Duodenal mucosa (tissue), 2 donors: Measurements from ENCODE around the gene CBX2.
"Not testable (repeated sequence)": the region's sequence is repeated elsewhere in the genome, so short reads cannot be mapped to it uniquely, and the experiment has no call there.

ENCODE experiments used
- H3K27ac ChIP-seq: one replicate; pipeline ENCODE4 v1.7.0; 2013; ENCODE audit warnings: low read depth, low read length
- H3K27me3 ChIP-seq, 2 donors: one replicate each; pipeline ENCODE4 v1.7.0; 2013; ENCODE audit warnings: low read length in 2 of 2, control low read depth in 1 of 2; ENCODE audit not compliant: insufficient read depth in 2 of 2, control insufficient read depth in 1 of 2
- H3K36me3 ChIP-seq, 2 donors: one replicate each; pipeline ENCODE4 v1.7.0; 2013; ENCODE audit warnings: low read length in 2 of 2, control low read depth in 1 of 2; ENCODE audit not compliant: insufficient read depth in 2 of 2, control insufficient read depth in 1 of 2
- H3K4me1 ChIP-seq, 2 donors: one replicate each; pipeline ENCODE4 v1.7.0; 2013; ENCODE audit warnings: low read length in 2 of 2, control low read depth in 1 of 2; ENCODE audit not compliant: insufficient read depth in 2 of 2, control insufficient read depth in 1 of 2
- H3K4me3 ChIP-seq, 2 donors: one replicate each; pipeline ENCODE4 v1.7.0; 2013; ENCODE audit warnings: low read length in 2 of 2, low read depth in 1 of 2
- H3K9ac ChIP-seq, 2 donors: one replicate each; pipeline ENCODE4 v1.7.0; 2013; ENCODE audit warnings: low read length in 2 of 2, low read depth in 1 of 2
- H3K9me3 ChIP-seq, 2 donors: one replicate each; pipeline ENCODE4 v1.7.0; 2013; ENCODE audit warnings: low read length in 2 of 2, control low read depth in 1 of 2; ENCODE audit not compliant: control insufficient read depth in 1 of 2

CBX2 gene

GRCh38 chr17:79752175-79752574 is 25.8 kb upstream of the CBX2 start:
- Histone ChIP-seq H3K27ac (no peak overlapping the region), H3K4me3 (no peak overlapping the region), H3K36me3 (no peaks in the 10 kb centered on the region), H3K27me3 (peaks cover 38% of the 10 kb centered on the region in 2 donors), H3K9ac (no peak overlapping the region), H3K4me1 (peaks cover 0 to 4% of the 10 kb centered on the region in 2 donors), H3K9me3 (no peaks in the 10 kb centered on the region)

GRCh38 chr17:79754370-79754769 is 23.6 kb upstream of the CBX2 start:
- no peak overlapping the region for H3K27ac ChIP-seq
- H3K9me3 ChIP-seq, result no peaks in the 10 kb centered on the region
- no peak overlapping the region for H3K4me3 ChIP-seq

GRCh38 chr17:79754903-79755302 is 23.0 kb upstream of the CBX2 start:
- H3K9ac ChIP-seq, H3K36me3 ChIP-seq, H3K9me3 ChIP-seq, H3K27ac ChIP-seq, H3K4me3 ChIP-seq, H3K4me1 ChIP-seq: not testable (repeated sequence)
- H3K27me3 ChIP-seq, result peaks cover 15 to 17% of the 10 kb centered on the region in 2 donors

More at GRCh38 chr17:79754370-79754769, 23.6 kb upstream of the CBX2 start:
- no peaks in the 10 kb centered on the region for H3K4me1 ChIP-seq
- no peaks in the 10 kb centered on the region for H3K36me3 ChIP-seq
- peaks cover 20 to 23% of the 10 kb centered on the region in 2 donors for H3K27me3 ChIP-seq
- H3K9ac ChIP-seq, result no peak overlapping the region

DNA sequence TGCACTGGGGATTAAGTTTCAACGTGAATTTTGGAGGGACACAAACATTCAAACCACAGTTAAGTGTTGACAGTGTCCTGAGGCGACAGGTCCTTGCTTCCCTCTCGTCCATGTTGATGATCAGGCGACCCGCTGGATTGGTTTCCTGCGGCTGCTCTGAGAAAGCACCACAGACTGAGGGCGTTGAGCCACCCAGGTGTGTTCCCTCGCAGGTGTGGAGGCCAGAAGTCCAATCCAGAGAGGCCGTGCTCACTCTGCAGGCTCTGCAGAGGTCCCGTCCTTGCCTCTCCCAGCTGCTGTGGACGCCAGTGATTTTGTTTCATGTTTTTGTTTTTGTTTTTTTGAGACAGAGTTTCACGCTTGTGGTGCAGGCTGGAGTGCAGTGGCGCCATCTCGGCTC is 22.4 kb upstream of the CBX2 start:
- peaks cover 11 to 15% of the 10 kb centered on the region in 2 donors for H3K27me3 ChIP-seq
- H3K4me3 ChIP-seq, result no peak overlapping the region

DNA sequence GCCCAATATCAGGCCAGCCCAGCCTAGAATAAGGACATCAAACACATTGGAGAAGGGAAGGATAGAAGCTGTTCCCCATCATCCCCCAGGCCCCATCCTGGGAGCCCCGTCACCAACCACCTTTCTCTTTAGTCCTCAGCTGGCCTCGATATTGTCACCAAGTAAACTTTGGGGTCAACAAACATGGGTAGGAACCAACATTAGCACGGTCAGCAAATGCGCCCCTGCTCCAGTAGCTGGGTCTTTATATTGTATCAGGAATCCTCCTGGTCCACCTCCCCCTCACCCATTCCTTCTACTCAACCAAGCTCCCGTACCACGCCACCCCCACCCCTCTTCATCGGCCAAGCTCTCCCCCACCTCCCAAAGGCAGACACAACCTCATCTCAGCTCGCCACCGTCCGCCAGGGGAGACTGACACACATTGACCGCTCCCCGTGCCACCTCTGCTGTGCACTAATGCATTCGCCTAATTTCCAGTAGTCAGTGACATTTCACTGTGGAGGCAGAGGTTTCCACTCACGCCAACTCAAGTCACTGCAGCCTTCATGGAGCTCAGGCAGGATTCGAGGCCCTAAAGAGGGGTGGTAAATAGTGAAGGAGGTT is 20.7 kb upstream of the CBX2 start:
- H3K4me1 ChIP-seq, result no peaks in the 10 kb centered on the region
- H3K4me3 ChIP-seq, result no peak overlapping the region
- H3K9me3 ChIP-seq, result no peaks in the 10 kb centered on the region
- peaks cover 9 to 11% of the 10 kb centered on the region in 2 donors for H3K27me3 ChIP-seq
- H3K36me3 ChIP-seq, result no peaks in the 10 kb centered on the region
- H3K27ac ChIP-seq, result no peak overlapping the region
- no peak overlapping the region for H3K9ac ChIP-seq

More for the DNA sequence above, 22.4 kb upstream of the CBX2 start:
- Histone ChIP-seq H3K4me1 (no peaks in the 10 kb centered on the region), H3K27ac (no peak overlapping the region), H3K36me3 (no peaks in the 10 kb centered on the region), H3K9ac (no peak overlapping the region), H3K9me3 (no peaks in the 10 kb centered on the region)

DNA sequence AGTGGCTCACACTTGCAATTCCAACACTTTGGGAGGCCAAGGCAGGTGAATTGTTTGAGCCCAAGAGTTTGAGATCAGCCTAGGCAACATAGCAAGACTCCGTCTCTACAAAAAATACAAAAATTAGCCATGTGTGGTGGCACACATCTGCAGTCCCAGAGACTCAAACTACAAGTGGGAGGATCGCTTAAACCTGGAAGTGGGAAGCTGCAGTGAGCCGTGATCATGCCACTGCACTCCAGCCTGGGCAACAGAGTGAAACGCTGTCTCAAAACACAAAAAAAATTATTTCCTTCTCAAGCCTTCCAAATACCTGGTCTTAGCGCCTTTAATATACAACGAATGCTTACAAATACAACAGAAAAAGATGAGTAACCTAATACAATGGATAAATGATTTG is 19.7 kb upstream of the CBX2 start:
- no peak overlapping the region for H3K9ac ChIP-seq
- H3K36me3 ChIP-seq, result no peaks in the 10 kb centered on the region
- no peaks in the 10 kb centered on the region for H3K4me1 ChIP-seq
- no peaks in the 10 kb centered on the region for H3K9me3 ChIP-seq
- H3K27me3 ChIP-seq, result peaks cover 8 to 10% of the 10 kb centered on the region in 2 donors
- no peak overlapping the region for H3K27ac ChIP-seq
- no peak overlapping the region for H3K4me3 ChIP-seq

DNA sequence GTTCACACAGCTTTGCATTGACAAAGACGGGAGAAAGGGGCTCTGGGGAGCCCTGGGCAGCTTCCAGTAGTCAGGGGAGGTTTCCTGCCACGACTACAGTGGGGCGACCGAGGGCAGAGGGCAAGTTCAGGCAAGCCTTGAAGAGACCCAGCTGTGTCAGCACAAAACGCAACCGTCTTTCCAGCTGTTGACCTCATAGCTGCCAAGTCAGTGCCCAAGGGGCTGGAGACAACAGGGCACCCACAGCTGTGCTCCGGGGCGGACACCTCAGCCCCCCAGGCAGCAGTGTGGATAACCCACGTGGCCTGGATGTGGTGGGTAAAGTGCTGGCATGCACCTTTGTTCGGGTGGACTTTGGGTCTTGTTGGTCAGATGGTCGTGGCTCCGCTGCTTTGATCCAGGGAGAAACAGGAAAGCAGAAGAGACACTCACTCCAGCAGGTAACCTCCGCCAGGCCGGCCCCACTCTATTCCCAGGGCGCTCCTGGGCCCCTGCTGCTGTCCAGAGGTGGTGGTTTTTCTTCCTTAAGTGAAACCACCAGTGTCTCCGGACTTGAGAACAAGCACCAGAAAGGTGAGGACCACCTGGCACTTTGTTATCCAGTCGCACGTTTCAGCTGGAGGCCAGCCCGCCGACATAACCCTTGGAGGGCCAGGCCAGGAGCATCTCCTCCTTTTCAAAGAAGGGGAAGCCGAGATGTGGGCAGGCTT is 17.6 kb upstream of the CBX2 start:
- Histone ChIP-seq H3K9me3 (no peaks in the 10 kb centered on the region), H3K4me1 (no peaks in the 10 kb centered on the region), H3K27ac (no peak overlapping the region), H3K9ac (no peak overlapping the region), H3K36me3 (no peaks in the 10 kb centered on the region), H3K4me3 (no peak overlapping the region), H3K27me3 (peaks cover 0 to 6% of the 10 kb centered on the region in 2 donors)

DNA sequence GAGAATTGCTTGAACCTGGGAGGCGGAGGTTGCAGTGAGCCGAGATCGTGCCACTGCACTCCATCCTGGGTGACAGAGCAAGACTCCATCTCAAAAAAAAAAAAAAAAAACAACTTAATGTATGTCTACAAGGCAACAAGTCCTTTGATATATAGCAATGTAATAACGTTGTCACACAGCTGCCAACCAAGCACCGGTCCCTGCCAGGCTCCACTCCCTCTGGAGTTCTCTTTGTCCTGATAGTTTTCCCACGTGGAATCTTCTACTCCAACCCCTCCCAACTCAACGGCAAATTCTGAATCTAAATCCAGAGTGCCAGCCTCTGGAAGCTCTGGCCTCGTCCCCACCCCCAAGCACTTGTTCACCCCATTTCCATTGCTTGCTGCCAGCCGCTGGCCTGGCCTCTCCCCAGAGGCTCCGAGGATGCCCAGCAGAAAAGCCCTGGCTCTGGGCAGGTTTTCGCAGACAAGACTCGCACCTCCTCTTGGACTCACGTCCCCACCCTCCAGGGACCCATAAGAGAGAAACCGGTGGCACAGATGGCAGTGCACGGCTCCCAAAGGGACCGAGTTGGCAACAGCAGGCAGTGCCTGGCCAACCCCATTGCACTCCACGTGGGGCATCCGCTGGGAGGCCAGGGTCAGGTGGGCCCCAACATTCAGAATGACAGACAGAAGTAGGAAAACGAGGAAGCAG is 15.9 kb upstream of the CBX2 start:
- Histone ChIP-seq H3K4me3 (no peak overlapping the region), H3K36me3 (no peaks in the 10 kb centered on the region), H3K4me1 (no peaks in the 10 kb centered on the region), H3K9ac (no peak overlapping the region), H3K27ac (no peak overlapping the region), H3K9me3 (no peaks in the 10 kb centered on the region), H3K27me3 (peaks cover 0 to 3% of the 10 kb centered on the region in 2 donors)

DNA sequence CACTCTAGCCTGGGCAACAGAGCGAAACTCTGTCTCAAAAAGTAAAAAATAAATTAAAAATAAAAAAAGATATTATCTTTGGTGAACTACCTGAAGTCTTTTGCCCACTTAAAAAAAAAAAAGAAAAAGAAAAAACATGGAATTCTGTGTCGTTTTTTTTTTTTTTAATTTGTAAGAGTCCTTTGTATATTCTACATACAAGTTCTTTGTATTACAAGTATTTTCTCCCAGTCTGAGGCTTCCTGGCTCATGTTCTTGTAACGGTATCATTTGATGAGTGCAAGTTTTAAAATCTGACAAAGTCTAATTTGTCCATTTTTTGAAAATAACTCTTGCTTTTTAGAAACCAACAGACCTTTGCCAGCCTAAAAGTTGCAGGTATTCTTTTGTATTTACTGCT is 12.2 kb upstream of the CBX2 start:
- H3K36me3 ChIP-seq, result no peaks in the 10 kb centered on the region
- no peaks in the 10 kb centered on the region for H3K9me3 ChIP-seq
- peaks cover 9 to 12% of the 10 kb centered on the region in 2 donors for H3K27me3 ChIP-seq
- H3K4me1 ChIP-seq, result no peaks in the 10 kb centered on the region
- H3K4me3 ChIP-seq, result no peak overlapping the region
- no peak overlapping the region for H3K27ac ChIP-seq
- H3K9ac ChIP-seq, result no peak overlapping the region
